Medulla oblongata (tissue), 1 donor: ENCODE measurements around the gene WDR37.
"Not testable (repeated sequence)": the region's sequence is repeated elsewhere in the genome, so short reads cannot be mapped to it uniquely, and the experiment has no call there.

Experiments
- DNase-seq: peaks from one replicate; pipeline ENCODE4 v3.0.0-alpha.2; 2015; ENCODE audit errors: extremely low spot score

Gene WDR37

DNA sequence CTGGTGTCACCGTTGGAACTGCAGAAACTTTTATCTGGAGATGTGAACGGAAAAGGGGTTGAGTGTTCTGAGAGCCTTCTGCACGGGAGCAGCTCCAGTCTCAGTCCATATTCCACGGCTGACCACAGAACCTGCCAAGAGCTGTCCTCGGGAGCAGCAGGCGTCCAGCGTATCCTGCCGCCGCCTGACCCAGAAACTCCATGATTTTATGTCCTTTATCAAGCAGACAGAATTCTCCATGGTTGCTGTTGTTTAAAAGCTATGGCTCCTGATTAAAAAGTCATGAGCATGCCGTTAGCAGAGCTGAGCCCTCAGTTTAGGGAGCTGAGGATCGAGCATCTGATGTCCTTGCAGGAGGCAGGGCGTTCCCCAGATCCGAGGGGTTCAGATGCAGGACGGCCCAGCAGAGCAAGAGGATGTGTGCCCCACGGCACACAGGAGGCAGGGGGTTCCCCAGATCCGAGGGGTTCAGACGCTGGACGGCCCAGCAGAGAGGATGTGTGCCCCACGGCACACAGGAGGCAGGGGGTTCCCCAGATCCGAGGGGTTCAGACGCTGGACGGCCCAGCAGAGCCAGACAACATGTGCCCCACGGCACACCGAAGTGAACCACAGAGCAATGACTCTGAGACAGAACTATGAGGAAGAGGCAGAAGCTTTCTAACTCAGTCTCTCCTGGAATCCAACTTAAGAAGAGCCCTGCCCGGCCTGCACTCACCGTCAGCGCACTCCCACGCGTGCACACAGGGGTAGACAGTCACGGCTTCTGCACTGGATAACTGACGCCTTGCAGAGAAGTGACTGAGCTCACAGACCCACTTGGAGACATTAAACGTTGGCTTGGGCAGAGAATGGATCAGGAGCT, 96.4 kb downstream of the WDR37 start:
- no peak for DNase-seq

DNA sequence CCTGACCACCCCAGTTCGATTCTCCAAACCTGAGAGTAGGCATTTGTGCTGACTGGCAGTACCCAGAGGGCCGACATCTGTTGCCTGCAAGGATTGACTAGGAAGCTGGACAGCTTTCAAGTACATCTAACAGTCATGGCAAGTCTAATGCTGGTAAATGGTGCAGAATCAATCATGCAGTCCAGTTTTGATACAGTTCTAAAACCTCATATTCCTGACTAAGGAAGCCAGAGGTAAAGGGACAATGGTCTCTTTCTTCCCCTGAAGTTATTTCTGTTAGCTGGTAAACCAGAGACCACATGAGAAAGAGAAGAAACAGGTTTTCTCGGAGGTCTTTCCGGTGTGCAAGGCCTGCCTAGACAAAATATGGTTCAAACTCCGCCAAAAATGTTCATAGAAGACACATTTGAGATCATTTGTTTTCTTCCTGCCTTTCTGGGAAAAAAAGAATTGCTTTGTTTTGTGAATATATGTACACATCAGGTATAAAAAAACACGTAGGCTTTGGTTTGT, 97.1 kb downstream of the WDR37 start:
- DNase-seq = no peak

DNA sequence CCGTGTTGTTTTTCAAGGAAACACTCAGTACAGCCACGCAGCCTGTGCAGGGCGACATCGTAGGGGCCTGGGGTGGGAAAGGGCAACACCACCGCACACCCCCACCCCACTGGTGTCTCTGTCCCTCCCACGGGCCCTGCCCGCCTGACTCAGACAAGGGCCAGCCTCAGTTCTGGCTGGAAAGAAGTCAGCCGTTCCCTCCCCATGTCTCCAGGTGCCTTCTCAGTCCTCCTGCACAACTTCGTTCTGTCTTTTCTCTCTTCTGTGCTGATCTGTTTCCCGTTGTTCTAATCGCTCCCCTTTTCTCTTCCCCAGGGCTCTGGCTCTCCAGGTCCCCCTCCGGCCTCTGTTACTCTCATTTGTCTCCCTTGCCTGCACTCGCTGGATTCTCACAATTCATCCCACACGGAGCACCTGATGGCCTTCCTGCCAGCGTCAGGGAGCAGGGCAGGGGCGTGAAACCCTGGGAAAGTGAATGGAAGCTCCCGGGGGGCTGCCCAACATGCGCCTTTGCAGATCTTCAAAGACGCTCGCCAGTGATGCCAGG, 97.7 kb downstream of the WDR37 start:
- DNase-seq = no peak

DNA sequence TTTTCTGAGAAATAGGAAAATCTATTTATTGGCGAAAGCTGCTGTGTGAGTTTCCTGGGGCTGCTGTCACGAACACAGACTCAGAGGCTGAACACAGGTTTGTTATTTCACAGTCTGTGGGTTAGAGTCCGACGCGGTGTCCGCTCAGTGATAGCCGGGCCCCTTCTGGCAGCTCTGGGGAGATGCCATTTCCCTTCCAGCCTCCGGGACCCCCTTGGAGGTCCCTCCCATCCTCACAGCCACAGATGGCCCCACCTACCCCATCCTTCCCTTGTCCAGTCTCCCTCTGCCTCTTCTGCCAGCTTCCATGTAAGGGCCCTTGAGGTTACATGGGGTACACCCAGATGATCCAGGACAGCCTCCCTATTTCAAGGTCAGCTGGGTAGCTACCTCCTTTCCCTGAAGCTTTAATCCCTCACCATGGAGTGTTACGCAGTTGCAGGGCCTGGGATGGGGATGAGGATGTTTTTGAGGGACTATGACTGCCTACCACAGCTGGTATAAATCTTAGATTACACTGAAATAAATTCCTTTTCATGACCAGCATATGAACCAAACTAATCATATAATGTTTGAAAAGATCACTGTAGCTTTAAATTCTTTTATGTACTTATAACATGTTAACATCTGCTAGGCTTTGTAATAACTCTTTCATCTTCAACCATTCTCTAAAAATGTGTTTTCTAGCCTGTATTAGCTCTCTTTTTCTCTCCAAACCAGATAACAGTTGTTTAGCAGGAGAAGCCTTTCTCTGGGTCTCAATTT, 98.5 kb downstream of the WDR37 start:
- DNase-seq = no peak

DNA sequence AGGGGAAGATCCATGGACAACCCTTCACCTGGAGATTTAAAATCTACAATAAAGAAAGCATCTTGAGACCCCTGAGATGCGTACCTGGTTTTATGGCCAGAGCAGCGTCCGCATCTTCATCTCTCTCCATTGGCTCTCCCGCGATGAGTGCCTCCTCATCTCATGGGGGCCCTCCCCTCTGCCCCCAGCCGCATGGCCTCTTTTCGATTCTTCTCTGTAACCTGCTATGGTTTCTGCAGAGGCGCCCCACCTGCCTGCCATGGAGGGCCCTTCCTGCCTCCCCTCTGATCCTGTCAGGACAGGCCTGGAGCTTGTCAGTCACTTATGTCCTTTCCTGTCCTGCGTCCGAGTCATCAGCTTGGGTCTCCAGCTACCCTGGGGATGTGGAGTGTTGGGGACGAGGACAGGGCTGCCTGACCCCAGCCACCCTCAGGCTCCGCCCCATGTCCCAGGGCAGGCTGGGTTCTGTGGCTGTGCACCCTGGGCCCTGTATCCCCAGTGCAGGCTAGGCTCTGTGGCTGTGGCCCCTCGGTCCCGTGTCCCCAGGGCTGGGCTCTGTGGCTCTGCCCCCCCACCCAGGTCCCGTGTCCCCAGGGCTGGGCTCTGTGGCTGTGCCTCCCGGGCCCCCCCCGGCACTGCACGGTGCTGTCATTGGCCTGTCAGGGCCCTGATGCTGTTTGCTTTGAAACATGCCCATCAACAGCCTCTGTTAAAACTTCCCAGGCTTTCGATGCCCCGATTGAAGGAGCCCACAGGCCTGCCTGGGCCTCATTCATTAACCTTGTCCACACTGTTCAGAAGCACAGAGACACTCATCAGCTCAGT, 99.8 kb downstream of the WDR37 start:
- no peak for DNase-seq

DNA sequence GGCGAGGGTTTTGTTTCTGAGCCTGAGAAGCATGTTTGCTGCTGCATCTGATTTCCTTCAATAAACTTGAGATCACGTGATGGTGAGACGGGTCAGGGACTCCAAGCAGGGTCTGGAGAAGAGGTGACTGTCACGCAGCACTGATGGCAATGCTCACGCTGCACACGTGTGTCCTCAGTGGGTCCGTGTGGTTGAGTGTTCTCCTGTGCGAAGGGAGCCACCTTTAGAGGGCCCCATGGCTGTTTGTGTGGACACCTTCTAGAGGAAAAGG, 100.4 kb downstream of the WDR37 start:
- no peak for DNase-seq

DNA sequence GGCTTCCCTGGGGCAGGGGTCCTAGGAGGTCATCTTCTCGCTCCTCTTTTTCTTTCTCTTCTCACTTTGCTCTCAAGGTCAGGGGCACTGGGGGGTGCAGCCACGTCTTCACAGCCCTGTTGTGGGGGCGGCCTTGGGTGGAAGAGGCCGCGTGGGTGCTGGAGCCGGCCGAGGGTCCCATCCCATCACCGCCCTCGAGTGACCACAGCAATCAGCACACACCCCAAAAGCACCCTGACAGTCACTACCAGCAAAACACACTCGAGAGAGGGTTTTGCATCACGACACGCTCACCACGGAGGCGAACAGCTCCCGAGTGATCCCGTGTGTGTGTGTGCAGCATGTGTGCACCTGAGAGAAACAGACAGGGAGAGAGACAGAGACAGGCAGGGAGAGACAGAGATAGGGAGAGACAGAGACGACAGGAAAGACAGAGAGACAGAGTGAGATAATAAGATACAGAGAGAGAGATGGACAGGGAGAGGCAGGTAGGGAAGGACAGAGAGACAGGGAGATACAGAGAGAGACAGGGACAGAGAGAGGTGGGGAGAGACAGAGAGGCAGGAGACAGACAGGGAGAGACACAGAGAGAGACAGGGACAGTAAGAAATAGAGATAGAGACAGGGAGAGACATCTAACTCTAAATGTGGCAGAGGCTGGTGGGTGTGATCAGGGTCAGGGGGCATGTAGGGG, 100.9 kb downstream of the WDR37 start:
- no peak for DNase-seq

DNA sequence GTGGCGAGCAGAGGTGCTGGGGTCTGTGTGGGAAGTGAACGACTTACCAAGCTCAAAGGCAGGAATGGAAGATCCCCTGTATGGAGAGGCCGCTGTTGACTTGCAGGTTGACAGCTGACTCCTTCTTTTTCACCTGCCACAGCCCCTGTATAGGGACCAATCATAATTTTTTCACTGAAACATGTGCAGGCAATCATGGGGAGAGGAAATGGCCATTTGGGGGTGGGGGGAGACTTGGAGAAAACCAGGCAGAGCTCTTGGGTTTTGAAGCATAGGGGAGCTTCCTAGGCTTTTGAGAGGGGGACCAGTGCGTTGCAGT, 101.4 kb downstream of the WDR37 start:
- DNase-seq = no peak

DNA sequence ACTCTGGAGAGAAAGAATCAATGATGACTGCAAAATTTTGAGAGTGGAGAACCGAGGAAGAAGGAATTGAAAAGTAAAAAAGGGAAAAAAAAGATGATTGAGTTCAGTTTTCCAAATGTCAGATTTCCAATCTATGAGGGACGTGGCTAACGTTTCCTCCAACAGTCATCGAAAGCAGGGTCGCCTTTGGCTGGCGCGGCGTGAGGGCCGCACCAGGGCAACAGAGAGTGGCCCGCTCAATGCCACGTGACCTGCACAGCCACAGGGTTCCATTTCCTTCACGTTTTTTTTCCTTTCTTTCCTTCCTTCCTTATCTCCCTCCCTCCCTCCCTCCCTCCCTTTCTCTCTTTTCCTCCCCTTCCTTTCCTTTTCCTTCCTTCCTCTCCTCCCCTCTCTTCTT, 101.9 kb downstream of the WDR37 start:
- no peak for DNase-seq

DNA sequence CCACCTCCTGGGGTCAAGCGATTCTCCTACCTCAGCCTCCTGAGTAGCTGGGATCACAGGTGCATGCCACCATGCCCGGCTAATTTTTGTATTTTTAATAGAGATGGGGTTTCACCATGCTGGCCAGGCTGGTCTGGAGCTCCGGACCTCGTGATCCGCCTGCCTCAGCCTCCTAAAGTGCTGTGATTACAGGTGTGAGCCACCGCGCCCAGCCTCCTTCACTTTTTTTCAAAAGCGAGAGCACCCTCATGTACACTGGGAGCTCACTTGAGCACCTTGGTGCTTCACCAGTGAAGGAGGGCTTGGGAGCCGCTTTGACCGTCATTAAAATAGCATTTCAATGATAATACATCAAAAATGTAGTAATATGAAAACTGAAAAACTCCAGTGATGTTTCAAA, 102.4 kb downstream of the WDR37 start:
- DNase-seq = not testable (repeated sequence)

DNA sequence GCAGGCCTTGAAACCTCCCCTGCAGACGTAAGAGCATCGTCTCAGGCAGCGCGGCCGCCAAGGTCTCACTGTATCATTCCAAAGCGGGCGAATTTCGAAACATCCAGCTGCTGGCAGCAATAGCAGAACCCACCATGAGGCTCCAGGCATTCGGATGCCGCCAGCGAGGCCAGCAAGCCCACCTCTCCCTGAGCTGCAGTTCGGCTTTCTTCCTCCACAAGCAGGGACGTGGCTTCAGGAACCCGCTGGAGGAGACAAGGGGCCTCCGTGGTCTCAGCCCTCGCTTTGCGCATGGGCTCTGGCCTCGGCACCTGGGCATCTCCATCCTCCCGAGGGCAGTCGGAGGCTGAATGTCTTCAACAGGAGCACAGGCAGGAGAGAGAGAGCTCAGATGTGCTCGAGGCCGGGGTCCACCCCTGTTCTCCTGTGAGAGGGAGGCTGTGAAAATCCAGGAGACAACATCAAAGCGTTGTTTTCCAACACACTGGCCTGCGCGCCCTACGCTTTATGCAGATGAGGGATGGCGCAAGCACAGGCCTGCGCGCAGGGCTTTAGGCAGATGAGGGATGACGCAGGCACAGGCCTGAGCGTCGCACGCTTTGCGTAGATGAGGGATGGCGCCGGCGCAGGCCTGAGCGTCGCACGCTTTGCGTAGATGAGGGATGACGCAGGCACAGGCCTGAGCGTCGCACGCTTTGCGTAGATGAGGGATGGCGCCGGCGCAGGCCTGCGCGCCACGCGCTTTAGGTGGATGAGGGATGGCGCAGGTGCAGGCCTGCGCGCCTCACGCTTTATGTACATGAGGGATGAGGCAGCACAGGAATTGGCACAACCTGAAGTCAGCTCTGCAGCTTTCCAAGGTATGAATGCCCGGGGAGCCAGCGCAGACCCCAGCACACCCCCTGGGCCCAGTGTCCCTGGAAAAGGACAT, 103.2 kb downstream of the WDR37 start:
- no peak for DNase-seq

DNA sequence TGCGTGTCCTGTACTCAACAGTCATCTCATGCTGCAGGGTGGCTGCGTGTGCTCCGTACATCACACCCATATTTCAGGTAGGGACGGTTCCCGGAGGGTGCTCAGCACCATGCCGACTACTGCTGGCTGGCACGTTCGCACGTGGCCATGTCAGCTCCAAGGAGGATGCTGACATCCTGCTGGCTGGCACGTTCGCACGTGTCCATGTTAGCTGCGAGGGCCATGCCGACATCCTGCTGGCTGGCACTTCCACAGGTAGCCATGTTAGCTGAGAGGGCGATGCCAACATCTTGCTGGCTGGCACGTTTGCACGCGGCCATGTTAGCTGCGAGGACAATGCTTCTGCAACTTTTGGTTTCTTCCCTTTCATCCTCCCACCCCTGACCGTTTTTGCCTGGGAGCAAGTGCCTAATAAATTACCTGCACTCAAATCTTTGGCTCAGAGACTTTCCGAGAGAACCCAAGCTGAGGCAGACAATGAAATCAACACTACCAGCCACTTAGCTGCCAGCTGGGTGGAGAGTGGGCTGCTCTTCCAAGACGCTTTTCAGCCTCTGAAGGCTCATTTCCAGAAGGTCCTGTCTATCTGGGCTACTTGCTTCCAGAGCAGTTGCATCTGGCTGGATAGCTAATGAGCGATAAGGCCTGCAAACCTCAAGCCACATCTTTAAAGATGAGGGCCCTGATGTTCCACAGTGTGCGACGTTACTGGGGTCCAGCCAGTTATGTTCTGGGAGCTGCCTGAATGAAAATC, 104.6 kb downstream of the WDR37 start:
- DNase-seq = no peak

DNA sequence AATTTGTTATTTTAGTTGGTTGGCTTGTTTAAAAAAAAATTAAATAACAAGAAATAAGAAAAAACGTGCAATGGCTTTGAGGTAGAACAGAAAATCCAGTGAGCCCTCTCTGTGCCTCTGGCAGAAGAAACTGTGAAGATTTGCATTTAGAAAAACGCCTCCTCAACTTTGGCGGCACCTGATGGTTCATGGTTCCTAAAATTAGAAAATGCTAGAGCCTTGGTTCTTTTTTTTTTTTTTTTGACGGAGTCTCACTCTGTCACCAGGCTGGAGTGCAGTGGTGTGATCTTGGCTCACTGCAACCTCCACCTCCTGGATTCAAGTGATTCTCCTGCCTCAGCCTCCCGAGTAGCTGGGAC, 105.1 kb downstream of the WDR37 start:
- DNase-seq = not testable (repeated sequence)

DNA sequence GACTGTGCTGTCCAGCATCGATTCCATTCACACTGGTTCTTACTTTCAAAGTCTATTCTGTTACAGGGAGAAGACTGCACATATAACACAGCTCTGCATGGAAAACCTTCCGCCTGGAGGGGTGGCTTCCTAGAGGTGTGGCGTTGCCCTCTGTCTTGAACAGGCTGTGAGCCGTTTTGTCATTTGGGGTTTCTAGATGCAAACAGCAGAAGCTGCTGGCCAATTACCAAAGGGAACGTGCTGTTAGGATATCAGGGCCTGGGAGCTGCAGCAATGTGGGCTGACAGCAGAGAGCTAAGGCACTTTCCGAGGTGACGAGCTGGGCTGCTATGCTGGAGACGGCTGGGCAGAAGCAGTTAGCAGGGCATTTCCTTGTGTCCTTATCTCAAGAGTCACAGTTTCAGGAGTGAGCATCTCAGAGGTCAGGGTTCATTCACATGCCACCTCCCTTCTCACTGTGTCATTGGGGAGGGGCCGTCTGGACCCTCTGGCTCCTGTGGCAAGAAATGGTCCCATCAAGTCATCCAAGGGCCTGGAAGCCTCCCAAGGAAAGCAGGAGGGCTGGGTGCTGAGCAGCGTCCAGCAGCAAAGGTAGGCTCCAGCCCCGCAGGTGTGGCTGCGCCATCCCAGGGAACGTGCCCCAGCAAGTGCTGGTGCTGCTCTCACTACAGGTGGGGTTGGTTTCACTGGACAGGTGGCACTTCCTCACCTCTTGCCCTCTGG, 106.5 kb downstream of the WDR37 start:
- DNase-seq = no peak

DNA sequence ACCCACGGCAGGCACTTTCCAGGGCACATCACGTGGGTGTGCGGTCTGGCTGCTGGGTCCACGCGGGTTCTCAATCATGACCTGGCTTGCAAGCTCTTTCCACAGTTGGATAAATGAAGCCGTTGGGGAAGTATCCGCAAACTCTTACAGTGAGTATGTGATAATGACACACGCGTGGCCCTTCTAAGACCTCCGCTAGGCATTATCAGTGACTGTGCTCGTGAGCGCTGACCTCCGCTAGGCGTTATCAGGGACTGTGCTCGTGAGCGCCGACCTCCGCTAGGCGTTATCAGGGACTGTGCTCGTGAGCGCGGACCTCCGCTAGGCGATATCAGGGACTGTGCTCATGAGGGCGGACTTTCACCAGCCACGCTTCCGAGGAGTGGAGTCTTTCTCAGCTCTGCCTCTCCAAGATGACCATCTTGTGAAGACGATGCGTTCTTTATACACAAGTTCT, 107.0 kb downstream of the WDR37 start:
- no peak for DNase-seq

DNA sequence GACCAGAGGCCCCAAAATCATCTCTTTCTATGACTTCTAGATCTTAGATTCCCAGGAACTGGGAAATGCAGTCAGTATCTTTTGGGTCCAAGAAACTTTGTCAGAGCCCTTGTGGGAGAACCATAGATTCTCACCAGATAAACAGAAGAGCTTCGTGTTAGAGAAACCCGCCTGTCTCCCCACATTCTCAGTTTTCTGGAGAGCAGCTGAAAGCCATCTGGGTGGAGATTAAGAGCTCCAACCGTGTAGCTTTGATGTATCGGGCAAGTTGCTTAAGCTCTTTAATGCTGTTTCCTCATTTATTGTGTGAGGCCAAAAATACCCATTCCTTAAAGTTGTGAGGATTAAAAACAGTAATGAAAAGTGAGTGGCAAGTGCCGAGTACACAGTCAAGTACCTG, 107.6 kb downstream of the WDR37 start:
- no peak for DNase-seq

DNA sequence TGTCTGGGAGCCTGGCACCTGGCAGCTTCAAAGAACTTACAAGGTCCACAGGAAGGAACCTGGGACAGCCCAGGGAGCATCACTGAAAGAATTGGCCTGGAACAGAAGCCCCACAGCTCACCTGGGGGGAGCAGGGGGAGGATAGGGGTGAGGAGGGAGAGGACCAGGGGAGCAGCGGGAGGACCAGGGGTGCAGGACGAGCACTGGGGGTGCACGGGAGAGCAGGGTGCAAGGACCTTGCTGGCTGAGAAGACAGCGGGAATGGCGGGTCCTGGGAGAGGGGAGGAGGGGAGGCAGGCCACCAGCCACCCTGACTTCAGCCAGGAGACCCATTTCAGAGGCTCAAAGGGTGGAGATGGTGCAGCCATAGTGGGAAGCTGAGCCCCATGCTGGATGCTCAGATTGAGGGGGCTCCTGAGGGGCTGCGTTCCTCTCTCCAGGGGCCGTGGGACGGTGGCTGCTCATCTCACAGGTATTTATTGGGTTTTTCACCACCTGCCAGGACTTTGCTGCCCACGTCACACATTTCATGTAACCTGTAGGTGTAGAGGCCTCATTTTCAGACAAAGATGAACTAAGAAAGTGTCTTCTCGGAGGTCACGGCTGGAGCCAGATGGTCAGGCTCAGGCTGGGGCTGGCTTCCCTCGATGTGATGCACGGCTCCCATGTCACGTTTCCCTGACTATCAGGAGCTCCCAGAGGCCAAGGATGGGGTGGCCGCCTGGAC, 110.1 kb downstream of the WDR37 start:
- DNase-seq = no peak

DNA sequence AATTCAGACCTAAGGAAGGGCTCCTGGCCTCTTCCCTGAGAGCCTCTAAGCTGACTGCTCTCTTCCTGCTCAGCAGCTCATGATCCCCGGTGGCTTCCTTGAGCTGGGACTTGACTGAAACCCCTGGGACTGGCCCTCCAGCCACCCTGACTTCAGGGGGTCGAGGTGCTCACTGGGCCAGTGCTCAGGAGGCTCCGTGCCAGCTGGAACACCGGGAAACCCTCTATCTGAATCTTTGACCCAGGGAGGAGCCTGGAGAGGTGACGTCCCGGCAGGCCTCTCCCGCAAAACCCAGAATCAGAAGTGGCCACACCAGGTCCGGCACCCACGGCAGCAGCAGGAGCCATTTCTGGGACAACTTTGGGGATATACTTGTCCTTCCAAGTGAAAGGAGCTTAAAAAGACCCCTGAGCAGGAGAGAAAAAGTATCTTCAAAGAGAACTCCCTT, 110.7 kb downstream of the WDR37 start:
- no peak for DNase-seq
